HG03460 (cell line): ENCODE measurements around the gene CABCOCO1.

Experiments
- ATAC-seq: cut with Tn5 transposase; IDR thresholded peaks from one replicate; pipeline ENCODE4 v1.9.1; 2021; ENCODE audit not compliant: unreplicated experiment

Gene CABCOCO1

DNA sequence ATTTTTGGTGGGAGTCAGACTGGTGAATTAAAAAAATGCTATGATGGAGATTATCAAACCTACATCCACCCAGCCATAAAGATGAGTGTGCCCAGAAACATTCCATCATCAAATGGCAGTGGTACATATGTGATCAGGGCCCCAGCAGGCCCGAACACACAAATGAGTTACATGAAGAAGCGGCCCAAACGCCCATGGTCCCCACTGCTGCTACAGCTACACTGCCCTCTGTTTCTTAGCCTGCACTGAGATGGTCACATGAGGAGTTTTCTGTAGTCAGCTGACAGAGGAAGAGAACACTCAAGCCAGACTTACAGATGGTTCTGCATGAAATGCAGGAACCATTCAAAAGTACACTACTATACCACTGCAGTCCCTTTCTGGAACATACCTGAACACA lies 142.4 kb downstream of the CABCOCO1 start:
- no peak for ATAC-seq

DNA sequence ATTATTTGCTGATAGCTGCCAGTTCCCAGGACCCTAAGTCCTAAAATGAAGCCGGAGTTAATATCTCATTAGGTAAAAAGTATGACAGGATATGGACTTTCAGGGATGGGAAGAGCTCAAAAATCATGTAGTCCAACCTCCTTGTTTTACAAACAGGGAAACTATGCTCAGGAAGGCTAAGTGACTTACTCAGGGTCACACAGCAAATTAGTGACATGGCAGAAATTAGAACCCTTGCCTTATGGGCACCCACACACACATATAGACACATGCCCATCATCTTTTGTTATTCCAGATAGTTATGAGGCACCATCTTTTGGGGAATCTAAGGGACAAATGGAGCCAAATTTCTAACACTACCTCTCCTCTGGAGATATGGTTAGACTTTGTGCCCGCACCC lies 147.5 kb downstream of the CABCOCO1 start:
- no peak for ATAC-seq

DNA sequence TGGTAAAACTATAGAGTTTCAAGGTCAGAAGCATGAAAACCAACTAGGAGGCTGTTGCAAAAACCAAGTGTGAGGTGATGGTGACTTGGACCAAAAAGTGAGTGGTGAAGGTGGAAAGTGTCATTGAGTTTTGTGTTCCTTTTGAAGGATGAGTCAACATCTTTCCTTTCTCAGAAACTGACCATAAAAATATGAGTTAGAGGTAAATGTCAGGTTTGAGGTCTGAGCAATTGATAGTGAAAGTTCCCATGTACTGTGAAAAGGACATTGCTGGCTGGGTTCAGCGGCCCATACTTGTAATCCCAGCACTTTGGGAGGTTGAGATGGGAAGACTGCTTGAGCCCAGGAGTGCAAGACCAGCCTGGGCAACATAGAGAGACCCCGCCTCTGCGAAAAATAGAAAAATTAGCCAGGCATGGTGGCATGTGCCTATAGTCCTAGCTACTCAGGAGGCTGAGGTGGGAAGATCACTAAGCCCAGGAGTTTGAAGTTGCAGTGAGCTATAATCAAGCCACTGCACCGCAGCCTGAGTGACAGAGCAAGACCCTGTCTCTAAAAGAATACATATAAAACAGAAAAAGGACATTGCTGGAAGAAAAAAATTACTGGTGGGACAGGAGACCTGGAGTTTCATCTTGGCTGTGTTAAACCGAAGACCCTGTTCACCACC lies 149.5 kb downstream of the CABCOCO1 start:
- ATAC-seq, result no peak

DNA sequence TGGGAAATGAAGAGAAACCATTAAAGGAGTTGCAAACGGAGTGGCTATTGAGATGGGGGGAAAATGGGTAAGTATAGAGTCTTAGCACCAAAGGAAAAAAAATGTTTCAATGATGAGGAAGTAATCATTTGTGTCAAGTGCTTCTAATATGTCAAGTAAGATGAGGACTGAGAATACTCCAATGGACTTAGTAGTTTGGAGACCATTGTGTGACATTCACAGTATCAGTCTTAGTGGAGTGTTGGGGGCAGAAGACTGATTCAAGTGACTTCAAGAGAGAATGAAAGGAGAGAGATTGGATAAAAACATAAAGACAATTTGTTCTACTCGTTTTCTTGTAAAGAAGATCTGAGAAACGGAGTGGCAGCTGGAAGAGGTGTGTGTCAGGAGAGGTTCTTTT lies 150.2 kb downstream of the CABCOCO1 start:
- ATAC-seq, result no peak

DNA sequence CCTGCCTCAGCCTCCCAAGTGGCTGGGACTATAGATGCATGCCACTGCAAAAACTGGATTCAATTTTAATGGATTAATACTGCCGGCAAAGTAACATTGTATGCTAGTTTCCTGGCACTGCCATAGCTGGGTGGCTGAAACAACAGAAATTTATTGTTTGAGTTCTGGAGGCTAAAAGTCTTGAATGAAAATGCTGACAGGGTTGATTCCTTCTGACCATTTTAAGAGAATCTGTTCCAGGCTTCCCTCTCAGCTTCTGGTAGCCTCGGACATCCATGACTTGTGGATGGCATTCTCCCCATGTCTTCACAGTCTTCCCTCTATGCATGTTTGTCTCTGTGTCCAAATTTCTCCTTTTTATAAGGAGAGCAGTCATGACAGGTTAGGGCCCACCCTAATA lies 151.4 kb downstream of the CABCOCO1 start:
- ATAC-seq, result no peak

DNA sequence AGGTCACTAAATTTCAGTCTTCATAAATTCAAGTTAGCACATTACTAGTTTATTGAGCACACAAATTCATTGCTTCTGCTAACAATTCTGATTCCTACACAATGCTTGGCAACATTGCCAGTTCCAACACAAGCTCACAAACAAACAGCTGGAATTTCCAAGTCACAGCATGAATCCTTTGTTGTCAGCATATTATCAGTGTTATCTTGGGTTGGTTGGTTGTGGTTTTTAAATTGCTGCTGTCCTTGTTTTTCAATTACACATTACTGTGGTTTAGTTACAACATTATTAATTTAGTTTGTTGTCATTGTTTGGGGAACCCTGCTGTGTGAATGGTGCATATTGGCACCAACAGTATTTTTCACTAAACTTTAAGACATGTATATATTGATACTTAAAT lies 152.8 kb downstream of the CABCOCO1 start:
- no peak for ATAC-seq
